ENCODE data around the gene ZNF460. TPM values are rescaled to one million over a fixed set of nuclear protein-coding genes. Genes with fewer than 3 reads are reported as not detected.

ZNF460 gene
- total RNA-seq, 1 experiment from 2014 or later: 43.1 TPM

- Histone ChIP-seq H3K27me3 (ENCODE audit: insufficient read depth, low read length) (no peaks in the 10 kb centered on the region), H3K4me2 (ENCODE audit: low read length) (no peak overlapping the region), H3K79me2 (ENCODE audit: insufficient read depth, low read length) (peaks cover 67% of the 10 kb centered on the region), H4K20me1 (ENCODE audit: insufficient read depth) (no peaks in the 10 kb centered on the region), H3K9me3 (ENCODE audit: control insufficient read depth in 1 of 2, insufficient read depth in 1 of 2, low read depth in 1 of 2, low read length in 2 of 2) (no peaks in the 10 kb centered on the region), H3K4me1 (ENCODE audit: control insufficient read depth in 1 of 2, insufficient read depth in 2 of 2, low read length in 2 of 2) (peaks cover 0 to 23% of the 10 kb centered on the region in 2 experiments; a peak in 2 of 4 replicates), H3K9me2 (ENCODE audit: insufficient read depth) (no peaks in the 10 kb centered on the region), H3K36me3 (ENCODE audit: control insufficient read depth in 1 of 2, insufficient read depth in 2 of 2, low read length in 2 of 2) (peaks cover 6 to 21% of the 10 kb centered on the region in 2 experiments), H3K4me3 (replicated peaks in 1 of 2; ENCODE audit: low read depth in 1 of 2, low read length in 2 of 2) (no peak overlapping the region), H2AFZ (ENCODE audit: low read depth, low read length, poor library complexity, severe bottlenecking) (no peak overlapping the region), H3K27ac (ENCODE audit: low read depth, low read length) (no peak overlapping the region), H3K9ac (ENCODE audit: low read length) (no peak overlapping the region)
- BruUV-seq (replicated peaks): no TSS peak
- DNase-seq (ENCODE audit: low read depth, low spot score): no peak
- ChIA-PET CTCF (no interaction called here), RAD21 (ENCODE audit: low non-redundant PET in 1 of 2, low total read pairs in 2 of 2, uncharacterized antibody in 2 of 2, unreplicated experiment in 2 of 2) (no interaction called here), POLR2A (interaction anchor here (0.9 kb wide), 1 partner anchor 17 kb away, joined by 3 read pairs; the partner anchor contains the start of gene ZNF543)
- intact Hi-C loops (cut with micrococcal nuclease): no loop called here
- peak; percentile 59; the same call in 1 of the 2 replicates for ATAC-seq
- no peak for TF ChIP-seq CBX3 (IDR thresholded peaks at IDR 0.05; ENCODE audit: low read depth)
- TF ChIP-seq MAX (IDR thresholded peaks at IDR 0.05): no peak
- TF ChIP-seq CTCF (IDR thresholded peaks at IDR 0.05 in 2 of 3, conservative IDR thresholded peaks at IDR 0.05 in 1 of 3; ENCODE audit: borderline replicate concordance in 1 of 3, insufficient read depth in 1 of 3, low read depth in 2 of 3, low read length in 2 of 3): peak in 1 of 3 experiments; percentile 24; a peak in 2 of 6 replicates
Measured at GRCh38 chr19:57302727-57303401, 22.6 kb downstream of the ZNF460 start.

GRCh38 chr19:57305056-57305455 is 24.8 kb downstream of the ZNF460 start:
- ATAC-seq (no peak), DNase-seq (ENCODE audit: low read depth, low spot score) (no peak)
- peaks cover 49% of the 10 kb centered on the region for H3K79me2 ChIP-seq (ENCODE audit: insufficient read depth, low read length)
- peaks cover 3 to 18% of the 10 kb centered on the region in 2 experiments for H3K36me3 ChIP-seq (ENCODE audit: control insufficient read depth in 1 of 2, insufficient read depth in 2 of 2, low read length in 2 of 2)
- no peaks in the 10 kb centered on the region for H4K20me1 ChIP-seq (ENCODE audit: insufficient read depth)
- H3K27ac ChIP-seq (ENCODE audit: low read depth, low read length): no peak overlapping the region
- no peak overlapping the region for H2AFZ ChIP-seq (ENCODE audit: low read depth, low read length, poor library complexity, severe bottlenecking)
- no peaks in the 10 kb centered on the region for H3K27me3 ChIP-seq (ENCODE audit: insufficient read depth, low read length)
- H3K4me3 ChIP-seq (replicated peaks in 1 of 2; ENCODE audit: low read depth in 1 of 2, low read length in 2 of 2): no peak overlapping the region
- no peaks in the 10 kb centered on the region for H3K9me3 ChIP-seq (ENCODE audit: control insufficient read depth in 1 of 2, insufficient read depth in 1 of 2, low read depth in 1 of 2, low read length in 2 of 2)
- BruUV-seq (replicated peaks): no TSS peak
- H3K9ac ChIP-seq (ENCODE audit: low read length): no peak overlapping the region
- no peaks in the 10 kb centered on the region for H3K9me2 ChIP-seq (ENCODE audit: insufficient read depth)
- peaks cover 0 to 23% of the 10 kb centered on the region in 2 experiments; a peak in 2 of 4 replicates for H3K4me1 ChIP-seq (ENCODE audit: control insufficient read depth in 1 of 2, insufficient read depth in 2 of 2, low read length in 2 of 2)
- intact Hi-C loops (cut with micrococcal nuclease): no loop called here
- H3K4me2 ChIP-seq (ENCODE audit: low read length): no peak overlapping the region
- RAD21 ChIA-PET (ENCODE audit: low non-redundant PET in 1 of 2, low total read pairs in 2 of 2, uncharacterized antibody in 2 of 2, unreplicated experiment in 2 of 2): no interaction called here
- POLR2A ChIA-PET: no interaction called here
- CTCF ChIA-PET: no interaction called here
- TF ChIP-seq CTCF (IDR thresholded peaks at IDR 0.05 in 2 of 3, conservative IDR thresholded peaks at IDR 0.05 in 1 of 3; ENCODE audit: borderline replicate concordance in 1 of 3, insufficient read depth in 1 of 3, low read depth in 2 of 3, low read length in 2 of 3) (no peak), EZH2 (IDR thresholded peaks at IDR 0.05) (no peak), RAD21 (IDR thresholded peaks at IDR 0.05; ENCODE audit: low read depth) (no peak), POLR2A (IDR thresholded peaks at IDR 0.05; ENCODE audit: borderline replicate concordance, extremely low read depth, insufficient read depth, insufficient read length) (no peak), REST (IDR thresholded peaks at IDR 0.05; ENCODE audit: low read depth) (no peak), ZFX (IDR thresholded peaks at IDR 0.05) (no peak), ATF3 (IDR thresholded peaks at IDR 0.05) (no peak), EGR1 (IDR thresholded peaks at IDR 0.05; ENCODE audit: low read depth) (no peak), CEBPB (IDR thresholded peaks at IDR 0.05; ENCODE audit: low read depth) (no peak)

Measured in HCT116 (cell line).